Esophagus (tissue), 2 donors: ENCODE measurements around the gene FBN2. TPM values are rescaled to one million over a fixed set of nuclear protein-coding genes. Genes with fewer than 3 reads are reported as not detected.

ENCODE experiments used
- H3K27ac ChIP-seq, 2 donors: one replicate each; pipeline ENCODE4 v1.5.1; 2013; ENCODE audit warnings: low read depth in 2 of 2, mild to moderate bottlenecking in 2 of 2, inconsistent platforms in 1 of 2, low read length in 1 of 2, moderate library complexity in 1 of 2
- H3K27me3 ChIP-seq, 2 donors: one replicate each; pipeline ENCODE4 v1.6.1; 2013; ENCODE audit warnings: low read length in 2 of 2, control low read depth in 1 of 2, mild to moderate bottlenecking in 1 of 2; ENCODE audit not compliant: insufficient read depth in 2 of 2, control insufficient read depth in 1 of 2
- H3K36me3 ChIP-seq, 2 donors: one replicate each; pipeline ENCODE4 v1.6.1; 2013; ENCODE audit warnings: low read length in 1 of 2; ENCODE audit not compliant: control insufficient read depth in 2 of 2, insufficient read depth in 2 of 2
- H3K4me1 ChIP-seq, 2 donors: one replicate each; pipeline ENCODE4 v1.6.1; 2013; ENCODE audit warnings: low read length in 1 of 2; ENCODE audit not compliant: control insufficient read depth in 2 of 2, insufficient read depth in 2 of 2
- H3K4me3 ChIP-seq, 2 donors: one replicate each; pipeline ENCODE4 v1.5.1; 2013; ENCODE audit warnings: low read length in 2 of 2, mild to moderate bottlenecking in 2 of 2, low read depth in 1 of 2, moderate library complexity in 1 of 2
- H3K9me3 ChIP-seq, 2 donors: one replicate each; pipeline ENCODE4 v1.6.1; 2013; ENCODE audit warnings: mild to moderate bottlenecking in 2 of 2, low read depth in 1 of 2, low read length in 1 of 2, moderate library complexity in 1 of 2; ENCODE audit not compliant: control insufficient read depth in 2 of 2, insufficient read depth in 1 of 2
- WGBS, 2 donors: extraction: QIAGEN DNeasy Blood & Tissue Kit; methylation state at CpG; one replicate each; pipeline ENCODE4 v1.1.7; 2013; 5-methylcytosine and 5-hydroxymethylcytosine counted together
- polyA plus RNA-seq, 2 donors: library from polyadenylated mRNA; stranded (reverse); fragments of 200-250 nt; gene quantifications; one replicate each; pipeline ENCODE4 v1.2.3, GENCODE V29; 2013
- donor health status: healthy with polysubstance abuse.
- donor health status: Bipolar disorder and iron deficiency.

The FBN2 gene
- polyA plus RNA-seq, 2 donors, result 0.09 to 0.14 TPM

GRCh38 chr5:128536254-128537220, 1.5 kb downstream of the FBN2 start:
- 43 to 54% methylated on average over 58 of the region's 58 CpGs for WGBS, 2 donors
- H3K36me3 ChIP-seq, result no peaks in the 10 kb centered on the region

DNA sequence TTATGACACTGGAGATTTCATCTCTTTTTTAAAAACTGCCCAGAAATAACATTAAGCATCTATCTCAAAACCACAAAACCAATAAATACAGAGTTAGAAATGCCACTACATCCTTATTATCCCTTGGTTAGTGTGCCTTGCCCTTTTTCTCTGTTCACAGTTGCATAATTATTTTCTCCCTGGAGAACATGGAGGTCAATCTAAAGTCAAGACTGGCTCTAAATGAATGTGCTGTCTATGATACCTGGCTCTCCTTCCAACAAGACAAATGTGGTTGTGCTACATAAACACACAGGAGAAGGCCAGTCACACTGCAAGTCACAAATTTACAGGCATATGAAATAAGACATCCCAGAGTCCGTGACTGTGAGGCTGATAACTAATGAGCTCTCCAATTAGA, 2.8 kb downstream of the FBN2 start:
- H3K4me3 ChIP-seq, result no peak overlapping the region
- 72 to 79% methylated on average over 1 of the region's 1 CpG for WGBS, 2 donors
- no peaks in the 10 kb centered on the region for H3K36me3 ChIP-seq
- no peaks in the 10 kb centered on the region for H3K9me3 ChIP-seq
- H3K27ac ChIP-seq, result no peak overlapping the region
- H3K27me3 ChIP-seq, result no peaks in the 10 kb centered on the region
- peaks cover 4 to 5% of the 10 kb centered on the region in 2 donors for H3K4me1 ChIP-seq

More at GRCh38 chr5:128536254-128537220, 1.5 kb downstream of the FBN2 start:
- no peak overlapping the region for H3K27ac ChIP-seq
- no peaks in the 10 kb centered on the region for H3K9me3 ChIP-seq
- peak overlapping the region in 1 of 2 donors; percentile 54 for H3K4me3 ChIP-seq
- H3K4me1 ChIP-seq, result peaks cover 4 to 5% of the 10 kb centered on the region in 2 donors
- no peaks in the 10 kb centered on the region for H3K27me3 ChIP-seq

GRCh38 chr5:128534726-128535125, 3.3 kb downstream of the FBN2 start:
- Histone ChIP-seq H3K4me3 (no peak overlapping the region), H3K4me1 (peaks cover 4 to 5% of the 10 kb centered on the region in 2 donors), H3K27ac (no peak overlapping the region), H3K9me3 (no peaks in the 10 kb centered on the region), H3K27me3 (no peaks in the 10 kb centered on the region), H3K36me3 (no peaks in the 10 kb centered on the region)
- WGBS, 2 donors, result 46 to 51% methylated on average over 6 of the region's 6 CpGs

DNA sequence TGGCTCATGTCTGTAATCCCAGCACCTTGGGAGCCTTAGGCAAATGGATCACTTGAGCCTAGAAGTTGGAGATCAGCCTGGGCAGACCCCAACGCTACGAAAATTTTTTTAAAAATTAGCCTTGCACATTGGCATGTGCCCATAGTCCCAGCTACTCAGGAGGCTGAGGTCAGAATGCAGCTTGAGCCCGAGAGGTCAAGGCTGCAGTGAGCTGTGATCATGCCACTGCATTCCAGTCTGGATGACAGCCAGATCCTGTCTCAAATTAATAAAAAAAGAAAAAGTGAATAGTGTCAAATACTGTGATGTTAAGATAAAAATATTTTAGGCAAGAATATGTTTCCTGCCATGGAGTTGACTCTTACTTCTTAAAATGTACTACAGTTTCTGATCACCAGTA, 5.3 kb downstream of the FBN2 start:
- H3K36me3 ChIP-seq, result no peaks in the 10 kb centered on the region
- no peak overlapping the region for H3K4me3 ChIP-seq
- H3K27ac ChIP-seq, result no peak overlapping the region
- H3K9me3 ChIP-seq, result no peaks in the 10 kb centered on the region
- H3K27me3 ChIP-seq, result no peaks in the 10 kb centered on the region
- 70 to 72% methylated on average over 3 of the region's 3 CpGs for WGBS, 2 donors
- H3K4me1 ChIP-seq, result peaks cover 0 to 4% of the 10 kb centered on the region in 2 donors

- no peaks in the 10 kb centered on the region for H3K36me3 ChIP-seq
- no peaks in the 10 kb centered on the region for H3K4me1 ChIP-seq
- no peak overlapping the region for H3K4me3 ChIP-seq
- H3K27ac ChIP-seq, result no peak overlapping the region
- 53 to 77% methylated on average over 3 of the region's 3 CpGs for WGBS, 2 donors
- H3K9me3 ChIP-seq, result no peaks in the 10 kb centered on the region
- no peaks in the 10 kb centered on the region for H3K27me3 ChIP-seq
These were observed 5.9 kb downstream of the FBN2 start for GRCh38 chr5:128532127-128532526.

GRCh38 chr5:128528637-128529255, 9.3 kb downstream of the FBN2 start:
- Histone ChIP-seq H3K27me3 (no peaks in the 10 kb centered on the region), H3K36me3 (no peaks in the 10 kb centered on the region), H3K4me1 (no peaks in the 10 kb centered on the region), H3K9me3 (no peaks in the 10 kb centered on the region), H3K4me3 (no peak overlapping the region), H3K27ac (no peak overlapping the region)
- WGBS, 2 donors, result 76 to 85% methylated on average over 5 of the region's 5 CpGs

- Histone ChIP-seq H3K36me3 (no peaks in the 10 kb centered on the region), H3K27me3 (no peaks in the 10 kb centered on the region), H3K9me3 (no peaks in the 10 kb centered on the region), H3K27ac (no peak overlapping the region), H3K4me1 (no peaks in the 10 kb centered on the region), H3K4me3 (no peak overlapping the region)
- WGBS, 2 donors, result 59 to 64% methylated on average over 2 of the region's 2 CpGs
These were observed 9.9 kb downstream of the FBN2 start for GRCh38 chr5:128528126-128528525.

- no peaks in the 10 kb centered on the region for H3K27me3 ChIP-seq
- H3K4me3 ChIP-seq, result no peak overlapping the region
- H3K4me1 ChIP-seq, result no peaks in the 10 kb centered on the region
- H3K36me3 ChIP-seq, result no peaks in the 10 kb centered on the region
- H3K27ac ChIP-seq, result no peak overlapping the region
- H3K9me3 ChIP-seq, result no peaks in the 10 kb centered on the region
These were observed 11.0 kb downstream of the FBN2 start for GRCh38 chr5:128527077-128527476.

DNA sequence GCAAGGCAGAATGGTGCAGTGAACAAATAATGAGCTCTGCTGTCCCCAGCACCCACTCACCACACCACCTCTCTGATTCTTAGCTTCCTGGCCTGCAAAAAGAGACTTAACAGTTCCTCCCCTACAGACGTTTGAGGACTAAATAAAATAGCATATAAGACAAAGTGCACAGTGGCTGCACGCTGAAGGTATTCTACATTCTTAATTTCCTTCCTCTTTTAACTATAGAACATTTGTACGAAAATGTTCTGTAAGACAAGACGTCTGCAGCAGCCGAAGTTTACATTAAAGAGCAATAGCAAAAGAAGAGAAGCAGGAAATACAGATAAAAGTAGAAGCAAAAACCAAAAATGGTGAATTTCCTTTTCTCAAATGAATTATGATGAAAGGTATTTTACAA, 15.7 kb downstream of the FBN2 start:
- Histone ChIP-seq H3K36me3 (no peaks in the 10 kb centered on the region), H3K9me3 (no peaks in the 10 kb centered on the region), H3K4me1 (no peaks in the 10 kb centered on the region), H3K27me3 (no peaks in the 10 kb centered on the region), H3K4me3 (no peak overlapping the region), H3K27ac (no peak overlapping the region)
- 52 to 62% methylated on average over 5 of the region's 5 CpGs for WGBS, 2 donors
